Pons (tissue), 1 donor: ENCODE measurements around the gene WDR90.

Experiments
- DNase-seq: peaks from one replicate; pipeline ENCODE4 v3.0.0-alpha.2; 2016; ENCODE audit warnings: low spot score

The WDR90 gene

GRCh38 chr16:648781-649589, at the start of gene WDR90:
Gene WDR90, plus strand, starts transcription at chr16:649365. Its CDS starts 52 bp downstream, at chr16:649417.
- peak; percentile 87 for DNase-seq

DNA sequence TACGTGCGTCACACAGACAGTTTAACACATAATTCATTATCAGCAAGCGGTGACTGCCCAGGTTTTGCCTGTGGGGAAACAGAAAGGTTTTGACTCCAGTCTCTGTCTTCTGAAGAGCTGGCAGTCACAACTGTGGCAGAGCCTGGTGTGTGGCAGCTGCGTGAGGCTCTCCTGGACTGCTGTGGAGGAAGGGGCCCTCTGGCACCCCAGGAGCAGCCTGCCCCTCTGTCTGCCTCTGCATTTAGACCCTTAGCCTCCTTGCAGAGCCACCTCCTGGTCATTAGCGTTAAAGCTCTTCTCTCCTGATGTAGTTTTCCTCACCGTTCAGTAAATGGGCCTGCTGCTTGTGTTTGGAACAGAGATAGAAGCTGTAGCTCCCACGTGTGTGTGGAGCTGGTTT, 48.4 kb upstream of the WDR90 start:
- no peak for DNase-seq

- no peak for DNase-seq
Measured at GRCh38 chr16:603933-604332, 45.2 kb upstream of the WDR90 start.

DNA sequence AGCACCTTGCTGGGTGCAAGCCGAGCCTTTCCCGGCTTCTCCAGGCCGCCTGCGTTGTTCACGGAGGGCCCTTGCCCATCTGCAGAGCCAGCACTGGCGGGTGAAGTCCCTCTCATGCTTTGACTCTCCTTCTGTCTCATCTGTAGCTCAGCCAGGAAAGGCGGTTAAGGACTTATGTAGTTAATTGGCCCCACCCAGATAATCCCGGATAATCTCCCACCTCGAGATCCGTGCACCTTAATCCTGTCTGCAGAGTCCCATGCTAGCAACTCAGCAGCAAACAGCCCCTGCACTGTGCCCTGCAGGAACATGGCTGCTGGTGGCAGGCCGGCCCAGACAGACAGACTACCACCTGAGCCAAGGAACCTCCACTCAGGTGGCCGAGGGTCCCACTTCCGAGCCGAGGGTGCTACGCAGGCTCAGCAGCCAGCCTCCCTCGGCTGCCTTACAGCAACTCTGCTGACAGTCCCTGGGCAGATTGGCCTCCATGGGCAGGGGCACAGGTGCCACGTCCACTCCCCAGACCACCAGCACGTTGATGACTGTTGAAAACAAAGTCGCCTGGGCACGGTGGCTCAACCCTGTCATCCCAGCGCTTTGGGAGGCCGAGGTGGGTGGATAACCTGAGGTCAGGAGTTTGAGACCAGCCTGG, 42.4 kb upstream of the WDR90 start:
- DNase-seq = no peak

- DNase-seq = no peak
Measured at GRCh38 chr16:608019-608418, 41.1 kb upstream of the WDR90 start.

DNA sequence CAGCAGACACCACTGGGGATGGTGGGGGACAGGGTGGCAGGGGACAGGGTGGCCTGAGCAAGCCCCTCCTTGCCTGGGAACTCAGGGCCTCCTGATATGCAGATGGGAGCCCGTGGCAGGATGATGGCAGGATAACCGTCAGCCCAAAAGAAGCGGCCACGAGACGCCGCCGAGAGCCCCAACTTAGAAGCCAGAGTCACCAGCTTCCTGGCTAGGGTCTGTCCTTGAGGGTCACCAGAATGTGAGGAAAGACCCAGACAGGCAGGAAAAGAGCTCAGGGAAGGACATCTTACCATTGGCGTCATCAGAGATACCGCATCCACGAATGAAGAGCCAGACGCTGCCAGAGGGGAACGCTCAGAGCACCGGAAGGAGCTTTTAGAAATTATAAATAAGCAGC, 39.8 kb upstream of the WDR90 start:
- no peak for DNase-seq

GRCh38 chr16:609984-610383, 39.2 kb upstream of the WDR90 start:
- DNase-seq = no peak

- DNase-seq = peak; percentile 67
Measured at GRCh38 chr16:610513-611381, 38.4 kb upstream of the WDR90 start.

GRCh38 chr16:615122-615521, 34.0 kb upstream of the WDR90 start:
- no peak for DNase-seq

- DNase-seq = no peak
Measured at GRCh38 chr16:616733-617586, 32.2 kb upstream of the WDR90 start.

GRCh38 chr16:617855-618254, 31.3 kb upstream of the WDR90 start:
- no peak for DNase-seq

DNA sequence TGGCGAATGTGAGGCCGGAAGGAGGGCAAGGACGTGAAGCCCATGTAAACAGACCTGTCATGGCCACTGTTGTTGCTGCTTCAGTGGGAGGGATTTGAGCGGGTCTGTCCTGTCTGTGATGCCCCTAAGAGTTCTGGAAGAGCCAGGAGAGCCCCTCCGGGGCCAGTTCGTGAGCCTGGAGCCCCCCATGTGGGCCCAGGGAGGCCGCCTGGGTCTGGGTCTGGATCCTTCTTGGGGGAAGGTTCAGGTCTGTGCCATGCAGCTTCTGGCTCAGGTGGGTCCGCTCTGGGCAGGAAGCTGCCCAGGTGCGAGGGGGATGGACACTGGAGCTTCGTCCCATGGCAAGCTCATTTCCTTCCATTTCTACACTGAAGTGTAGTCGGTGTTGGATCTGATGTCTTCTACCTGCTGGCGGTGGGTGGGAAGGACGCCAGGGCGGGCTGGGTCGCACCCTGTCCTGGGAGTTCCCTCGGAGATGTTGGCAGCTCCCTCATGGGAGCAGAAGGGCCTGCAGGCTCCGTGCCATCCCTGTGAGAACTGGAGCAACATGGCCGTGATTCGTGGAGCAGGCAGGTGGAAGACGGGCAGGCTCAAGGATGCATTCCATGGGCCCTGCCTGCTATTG, 29.6 kb upstream of the WDR90 start:
- no peak for DNase-seq

DNA sequence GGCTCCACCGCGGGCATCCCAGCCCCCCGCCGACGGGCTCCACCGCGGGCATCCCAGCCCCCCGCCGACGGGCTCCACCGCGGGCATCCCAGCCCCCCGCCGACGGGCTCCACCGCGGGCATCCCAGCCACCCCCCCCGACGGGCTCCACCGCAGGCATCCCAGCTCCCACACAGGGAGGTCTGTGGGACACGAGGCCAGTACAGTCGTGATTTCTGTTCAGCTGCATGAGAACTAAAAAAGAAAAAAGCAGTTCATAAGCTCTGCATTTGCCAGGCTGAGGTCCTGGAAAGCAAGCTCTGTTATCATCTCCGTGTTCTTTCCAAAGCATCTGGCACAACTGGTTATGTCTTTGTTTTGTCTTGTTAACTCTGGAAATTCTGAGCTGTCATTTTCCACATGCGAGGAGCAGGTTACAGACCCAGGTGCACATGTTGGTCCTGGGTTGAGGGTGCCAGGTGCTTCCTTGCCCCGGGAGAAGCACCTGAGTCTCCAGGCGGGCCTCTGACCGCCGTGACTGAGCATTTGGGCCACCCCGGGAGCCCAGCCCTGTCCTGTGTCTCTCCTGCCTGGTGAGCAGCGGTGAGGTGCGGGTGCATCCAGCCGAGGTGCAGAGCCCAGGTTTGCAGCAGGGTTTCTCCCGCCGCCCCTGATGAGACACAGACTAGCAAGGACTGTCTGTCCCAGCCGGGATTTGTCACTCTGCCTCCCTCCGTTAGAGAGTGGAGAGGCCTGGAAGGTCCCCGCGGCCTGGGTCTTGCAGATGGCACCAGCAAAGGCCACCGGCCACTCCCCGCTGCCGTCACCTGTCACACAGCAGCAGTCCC, 28.3 kb upstream of the WDR90 start:
- DNase-seq = no peak

GRCh38 chr16:621526-622105, 27.5 kb upstream of the WDR90 start:
- DNase-seq = no peak

DNA sequence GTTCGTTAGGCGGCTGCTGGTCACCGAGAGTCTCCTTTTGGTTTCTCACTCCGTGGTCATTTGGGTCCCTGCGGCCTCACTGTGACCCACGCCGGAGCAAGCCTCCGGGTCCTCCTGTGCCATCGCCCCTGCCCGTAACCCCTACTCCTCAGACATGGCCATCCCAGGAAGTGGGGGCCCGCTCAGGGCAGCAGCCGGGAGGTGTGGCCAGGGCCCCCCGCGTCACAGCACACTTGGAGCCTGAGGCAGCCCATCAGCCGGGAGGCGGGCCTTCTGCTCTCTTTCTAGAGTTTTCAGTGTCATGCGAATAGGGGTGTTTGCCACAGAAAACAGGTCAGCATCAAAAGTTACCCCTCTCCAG, 26.3 kb upstream of the WDR90 start:
- no peak for DNase-seq

- no peak for DNase-seq
Measured at GRCh38 chr16:624526-625070, 24.6 kb upstream of the WDR90 start.

DNA sequence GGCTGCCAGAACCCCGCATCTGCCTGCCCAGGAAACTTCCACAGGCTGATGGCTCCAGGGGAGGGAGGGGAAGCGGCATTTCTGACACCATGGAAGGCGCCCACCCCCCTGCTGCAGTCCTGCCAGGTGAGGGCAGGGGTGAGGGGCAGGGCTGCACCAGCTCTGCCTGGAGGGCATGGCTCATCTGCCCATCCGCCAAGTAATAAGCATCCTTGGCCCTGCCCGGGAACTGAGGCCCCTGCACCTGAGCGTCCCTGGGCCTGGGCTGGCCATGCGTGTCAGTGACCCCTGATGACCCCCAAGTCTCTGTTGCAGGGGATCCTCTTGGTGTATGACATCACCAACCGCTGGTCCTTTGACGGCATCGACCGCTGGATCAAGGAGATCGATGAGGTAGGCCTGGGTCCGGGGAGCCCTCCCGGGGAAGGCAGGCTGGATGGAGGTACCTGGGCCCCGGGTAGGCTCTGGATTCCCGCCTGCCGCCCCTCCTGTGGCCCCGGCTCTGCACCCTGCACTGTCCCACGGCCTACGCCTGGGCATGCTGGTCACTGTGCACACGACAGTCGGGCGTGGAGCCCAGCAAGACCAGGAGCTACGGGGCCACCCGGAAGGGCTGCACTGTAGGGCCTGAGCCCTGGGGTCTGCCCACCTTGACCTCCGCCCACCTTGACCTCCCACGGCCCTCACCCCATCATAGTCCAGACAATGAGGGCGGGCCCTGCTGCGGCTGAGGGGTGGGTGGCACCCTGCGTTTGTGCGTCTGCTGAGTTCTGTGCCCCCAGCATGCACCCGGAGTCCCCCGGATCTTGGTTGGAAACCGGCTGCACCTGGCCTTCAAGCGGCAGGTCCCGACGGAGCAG, 23.8 kb upstream of the WDR90 start:
- no peak for DNase-seq

- DNase-seq = no peak
Measured at GRCh38 chr16:625977-626765, 23.0 kb upstream of the WDR90 start.
